H54 (cell line): ENCODE measurements around the gene ZP2.
"Not testable (repeated sequence)": the region's sequence is repeated elsewhere in the genome, so short reads cannot be mapped to it uniquely, and the experiment has no call there.

Experiments used
- DNase-seq: peaks from one replicate; pipeline ENCODE4 v3.0.0; 2011; ENCODE audit warnings: low spot score, mixed read lengths; ENCODE audit not compliant: insufficient read length
- FAIRE-seq: peaks from 3 replicates; lab custom pipeline; 2011; peaks lifted over from hg19 to GRCh38; lab: Jason Lieb, UNC
- POLR2A ChIP-seq: IDR thresholded peaks from 2 replicates; pipeline ENCODE4 v1.6.1; 2011; ENCODE audit warnings: low read depth, mild to moderate bottlenecking, low read length

ZP2 gene

GRCh38 chr16:21194771-21195301 is 16.5 kb downstream of the ZP2 start:
- FAIRE-seq (no peak), DNase-seq (no peak)
- no peak for TF ChIP-seq POLR2A

- no peak for TF ChIP-seq POLR2A
- no peak for DNase-seq
- FAIRE-seq, result no peak
Measured at GRCh38 chr16:21192991-21193390, 18.4 kb downstream of the ZP2 start.

- DNase-seq (no peak), FAIRE-seq (no peak)
- no peak for TF ChIP-seq POLR2A
Measured at GRCh38 chr16:21190599-21190998, 20.8 kb downstream of the ZP2 start.

GRCh38 chr16:21190013-21190412 is 21.4 kb downstream of the ZP2 start:
- no peak for DNase-seq
- FAIRE-seq, result no peak
- TF ChIP-seq POLR2A, result no peak

GRCh38 chr16:21189311-21189710 is 22.1 kb downstream of the ZP2 start:
- TF ChIP-seq POLR2A, result no peak
- FAIRE-seq (no peak), DNase-seq (no peak)

GRCh38 chr16:21186326-21186691 is 25.1 kb downstream of the ZP2 start:
- TF ChIP-seq POLR2A, result no peak
- no peak for DNase-seq

GRCh38 chr16:21185659-21186325 is 25.6 kb downstream of the ZP2 start:
- FAIRE-seq (no peak), DNase-seq (no peak)
- no peak for TF ChIP-seq POLR2A

More at GRCh38 chr16:21186326-21186691, 25.1 kb downstream of the ZP2 start:
- no peak for FAIRE-seq

- DNase-seq (no peak), FAIRE-seq (no peak)
- no peak for TF ChIP-seq POLR2A
Measured at GRCh38 chr16:21184834-21185233, 26.5 kb downstream of the ZP2 start.

- TF ChIP-seq POLR2A, result no peak
- FAIRE-seq, result no peak
Measured at GRCh38 chr16:21183995-21184394, 27.4 kb downstream of the ZP2 start.

GRCh38 chr16:21179983-21180365 is 31.4 kb downstream of the ZP2 start:
- DNase-seq (no peak), FAIRE-seq (no peak)
- TF ChIP-seq POLR2A, result no peak

More at GRCh38 chr16:21183995-21184394, 27.4 kb downstream of the ZP2 start:
- DNase-seq, result no peak

- DNase-seq (no peak), FAIRE-seq (no peak)
- TF ChIP-seq POLR2A, result no peak
Measured at GRCh38 chr16:21179126-21179982, 32.0 kb downstream of the ZP2 start.

GRCh38 chr16:21175397-21175796 is 36.0 kb downstream of the ZP2 start:
- FAIRE-seq (no peak), DNase-seq (no peak)
- TF ChIP-seq POLR2A, result no peak

- DNase-seq (no peak), FAIRE-seq (no peak)
- no peak for TF ChIP-seq POLR2A
Measured at GRCh38 chr16:21172650-21173049, 38.7 kb downstream of the ZP2 start.

- FAIRE-seq, DNase-seq: not testable (repeated sequence)
Measured at GRCh38 chr16:21170116-21170515, 41.3 kb downstream of the ZP2 start.
